Progenitor cell of endocrine pancreas (in vitro differentiated cells): ENCODE results near the gene CA7. TPM values are rescaled to one million over a fixed set of nuclear protein-coding genes. Genes with fewer than 3 reads are reported as not detected.
A peak's percentile ranks its signal among the peaks of the same experiment; 100 is the strongest.

Experiments
- DNase-seq: peaks from one replicate; pipeline ENCODE4 v3.0.0; 2021; ENCODE audit warnings: low spot score; ENCODE audit not compliant: unreplicated experiment
- H3K27ac Mint-ChIP-seq: 2 replicates; pipeline ENCODE4 v1.8.0; 2021; ENCODE audit warnings: mild to moderate bottlenecking, moderate library complexity, mixed read lengths
- H3K27me3 Mint-ChIP-seq: 2 replicates; pipeline ENCODE4 v1.8.0; 2021; ENCODE audit warnings: mixed read lengths
- H3K36me3 Mint-ChIP-seq: 2 replicates; pipeline ENCODE4 v1.8.0; 2022; ENCODE audit warnings: mixed read lengths; ENCODE audit not compliant: insufficient read depth
- H3K4me1 Mint-ChIP-seq: 2 replicates; pipeline ENCODE4 v1.8.0; 2021; ENCODE audit warnings: low read depth, mixed read lengths
- H3K4me3 Mint-ChIP-seq: 2 replicates; pipeline ENCODE4 v1.8.0; 2021; ENCODE audit warnings: low read depth, mild to moderate bottlenecking, moderate library complexity, mixed read lengths
- H3K9me3 Mint-ChIP-seq: 2 replicates; pipeline ENCODE4 v1.8.0; 2021; ENCODE audit warnings: low read depth, mixed read lengths
- CTCF ChIP-seq: fragments of 200-600 bp; sonication (generic); IDR thresholded peaks from one replicate; pipeline ENCODE4 v1.5.0; 2021; ENCODE audit warnings: antibody characterized with exemption, mild to moderate bottlenecking; ENCODE audit not compliant: unreplicated experiment
- total RNA-seq: library from RNA; stranded (reverse); gene quantifications from 2 replicates; pipeline ENCODE4 v1.2.1, GENCODE V29; 2021

CA7 gene
- total RNA-seq, 1 donor from 2014 or later: not detected

DNA sequence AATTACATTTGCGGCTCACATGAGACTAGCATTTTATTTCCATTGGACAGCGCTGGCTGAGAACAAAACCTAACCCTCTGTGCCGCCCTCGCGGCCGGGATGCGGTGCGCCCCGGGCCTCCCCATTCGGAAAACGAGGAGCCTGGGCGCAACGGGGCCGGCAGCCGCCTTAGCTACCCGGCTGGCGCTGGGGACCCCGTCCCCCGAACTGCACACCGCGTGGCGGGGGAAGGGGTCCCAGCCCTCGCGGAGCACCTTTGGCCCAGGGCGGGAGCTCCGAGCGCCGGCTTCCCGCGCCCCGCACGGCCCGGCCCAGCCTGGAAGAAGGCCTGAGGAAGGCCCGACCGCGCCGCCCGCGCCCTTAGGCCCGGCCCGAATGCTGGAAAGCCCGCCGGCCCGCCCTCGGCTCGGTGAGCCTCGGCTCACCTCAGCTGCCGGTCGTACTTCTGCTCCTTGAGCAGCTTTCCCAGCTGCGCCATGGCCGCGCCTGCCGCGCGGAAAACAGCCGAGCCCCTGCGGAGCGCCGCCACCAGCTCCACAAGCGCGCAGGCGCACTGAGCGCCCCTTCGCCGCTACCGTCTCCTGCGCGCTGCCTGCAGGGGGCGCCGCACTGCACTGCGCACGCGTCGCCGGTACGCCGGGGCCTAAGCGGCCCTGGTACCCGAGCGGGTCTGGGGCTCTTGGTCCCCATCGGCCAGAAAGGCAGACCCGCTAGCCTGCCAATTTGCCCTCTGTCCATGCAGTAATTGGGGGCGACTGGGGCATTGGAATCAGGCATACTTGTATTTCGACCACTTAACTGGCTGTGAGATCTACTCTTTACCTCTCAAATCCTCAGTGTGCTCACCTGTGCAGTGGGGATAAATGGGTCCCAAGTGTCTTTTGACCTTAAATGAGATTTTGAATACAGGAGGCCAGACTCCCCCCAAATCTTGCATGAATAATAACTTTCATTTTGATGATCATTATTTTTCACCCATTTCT is 13.5 kb upstream of the CA7 start, which contains the start of gene NAE1:
NAE1 (minus strand) TSS at position 555 of the 983 bp plus-strand sequence; CDS start at position 478, 77 bp downstream.
- Mint-ChIP-seq H3K27me3 (peaks cover 17% of the 10 kb centered on the region), H3K9me3 (no peaks in the 10 kb centered on the region), H3K4me3 (peak within 1 kb of the TSS; percentile 69), H3K4me1 (peaks cover 14% of the 10 kb centered on the region), H3K27ac (peak within 1 kb of the TSS; percentile 79), H3K36me3 (peaks cover 10% of the 10 kb centered on the region)
- TF ChIP-seq CTCF: peak; percentile 99
- DNase-seq: peak; percentile 90

GRCh38 chr16:66832190-66832589 is 12.0 kb upstream of the CA7 start:
- peaks cover 8% of the 10 kb centered on the region for H3K4me1 Mint-ChIP-seq
- no peak overlapping the region for H3K4me3 Mint-ChIP-seq
- peaks cover 4% of the 10 kb centered on the region for H3K36me3 Mint-ChIP-seq

DNA sequence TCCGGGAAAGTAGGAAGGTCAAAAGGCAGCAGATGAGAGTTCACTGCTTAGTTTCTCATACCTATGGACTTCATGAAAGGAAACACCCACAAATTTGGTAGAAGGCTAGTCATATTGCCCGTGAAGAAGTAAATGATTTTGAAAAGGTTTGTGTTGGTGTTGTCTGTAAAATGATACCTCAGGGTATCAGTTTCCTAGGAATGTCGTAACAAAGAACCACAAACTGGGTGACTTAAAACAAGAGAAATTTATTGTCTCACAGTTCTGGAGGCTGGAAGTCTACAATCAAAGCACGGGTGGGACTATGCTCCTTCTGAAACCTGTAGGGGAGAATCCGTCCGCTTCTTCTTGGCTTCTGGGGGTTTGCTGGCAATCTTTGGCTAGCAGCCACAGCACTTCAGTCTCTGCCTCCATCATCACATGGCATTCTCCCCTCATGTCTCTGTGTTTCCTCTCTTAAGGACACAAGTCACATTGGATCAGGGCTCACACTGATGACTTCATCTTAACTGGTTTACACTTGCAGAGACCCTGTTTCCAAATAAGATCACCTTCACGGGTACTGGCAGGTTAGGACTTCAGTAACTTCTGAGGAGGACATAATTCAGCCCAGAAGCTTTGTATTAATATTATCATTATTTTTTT is 11.4 kb upstream of the CA7 start:
- Mint-ChIP-seq H3K36me3 (peaks cover under 1% of the 10 kb centered on the region), H3K4me3 (no peak overlapping the region), H3K27ac (no peak overlapping the region), H3K4me1 (peaks cover 8% of the 10 kb centered on the region), H3K27me3 (peaks cover 17% of the 10 kb centered on the region), H3K9me3 (no peaks in the 10 kb centered on the region)
- no peak for TF ChIP-seq CTCF
- DNase-seq: no peak

More at GRCh38 chr16:66832190-66832589, 12.0 kb upstream of the CA7 start:
- peaks cover 17% of the 10 kb centered on the region for H3K27me3 Mint-ChIP-seq
- no peak for DNase-seq
- no peak for TF ChIP-seq CTCF
- no peak overlapping the region for H3K27ac Mint-ChIP-seq
- no peaks in the 10 kb centered on the region for H3K9me3 Mint-ChIP-seq

DNA sequence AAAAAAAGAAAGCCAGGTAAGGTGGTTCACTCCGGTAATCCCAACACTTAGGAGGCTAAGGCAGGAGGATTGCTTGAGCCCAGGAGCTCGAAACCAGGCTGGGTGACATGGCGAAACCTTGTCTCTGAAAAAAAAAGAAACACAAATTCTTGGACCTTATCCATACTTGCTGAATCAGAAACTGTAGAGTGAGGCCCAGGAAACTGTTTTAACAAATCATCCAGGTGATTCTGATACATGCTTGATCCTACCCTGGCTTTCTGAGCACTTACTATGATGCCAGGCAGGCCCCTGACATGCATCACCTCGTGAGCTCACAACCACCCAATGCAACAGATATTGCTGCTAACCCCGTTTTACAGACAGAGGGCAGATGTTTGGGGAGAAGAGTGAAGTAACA is 9.5 kb upstream of the CA7 start:
- no peak for TF ChIP-seq CTCF
- DNase-seq: no peak
- Mint-ChIP-seq H3K9me3 (peaks cover 9% of the 10 kb centered on the region), H3K36me3 (no peaks in the 10 kb centered on the region), H3K27ac (no peak overlapping the region), H3K4me1 (no peaks in the 10 kb centered on the region), H3K27me3 (peaks cover 34% of the 10 kb centered on the region), H3K4me3 (no peak overlapping the region)

DNA sequence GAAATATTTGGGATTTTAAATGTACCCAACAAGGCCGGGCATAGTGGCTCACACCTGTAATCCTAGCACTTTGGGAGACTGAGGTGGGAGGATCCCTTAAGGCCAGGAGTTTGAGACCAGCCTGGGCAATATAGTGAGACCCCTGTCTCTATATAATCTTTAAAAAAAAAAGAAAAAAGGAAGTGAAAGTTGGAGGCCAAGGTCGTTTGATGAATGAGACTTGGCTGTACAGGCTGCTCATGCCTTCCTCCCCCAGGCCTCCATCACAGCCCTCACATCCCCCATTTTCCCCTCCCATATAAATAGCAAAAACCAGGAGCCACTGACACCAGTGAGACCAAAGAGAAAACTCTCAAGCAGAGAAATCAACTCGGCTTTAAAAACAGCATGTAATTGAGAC is 3.3 kb upstream of the CA7 start:
- no peak for DNase-seq
- H3K36me3 Mint-ChIP-seq: no peaks in the 10 kb centered on the region
- no peak overlapping the region for H3K4me3 Mint-ChIP-seq
- TF ChIP-seq CTCF: no peak
- H3K4me1 Mint-ChIP-seq: peaks cover 3% of the 10 kb centered on the region
- H3K9me3 Mint-ChIP-seq: peaks cover 9% of the 10 kb centered on the region
- peaks cover 62% of the 10 kb centered on the region for H3K27me3 Mint-ChIP-seq
- H3K27ac Mint-ChIP-seq: no peak overlapping the region
